GM12878 (cell line): ENCODE results near the gene FGFBP1. TPM values are rescaled to one million over a fixed set of nuclear protein-coding genes. Genes with fewer than 3 reads are reported as not detected.

Experiments
- ATAC-seq: fragments of 200-7000 bp; cut with Tn5 transposase; 3 replicates; pipeline ENCODE4 v1.9.1; 2020; ENCODE audit warnings: mild to moderate bottlenecking, moderate library complexity
- BruUV-seq: library from RNA; stranded (reverse); fragments of 400-500 nt; replicated peaks from 2 replicates; lab custom pipeline; 2021; lab: Mats Ljungman, UMichigan
- CTCF ChIA-PET: fragments of 300-600 bp; sonication (Branson Sonifier 250); formaldehyde crosslinking; extraction: SDS; loops from one replicate; lab custom pipeline; 2021; ENCODE audit warnings: inconsistent platforms; lab: Yijun Ruan, JAX
- POLR2A ChIA-PET: fragments of 350-600 bp; formaldehyde crosslinking; extraction: SDS; loops from one replicate; lab custom pipeline; 2021; ENCODE audit warnings: inconsistent platforms; lab: Charles Lee
- RAD21 ChIA-PET: fragments of 300-600 bp; sonication (Branson Sonifier 250); formaldehyde crosslinking; loops from one replicate; lab custom pipeline; 2023; ENCODE audit warnings: antibody characterized with exemption; ENCODE audit not compliant: unreplicated experiment; lab: Charles Lee
- SMC1A ChIA-PET: fragments of 300-600 bp; sonication (Branson Sonifier 250); formaldehyde crosslinking; loops from one replicate; lab custom pipeline; 2023; ENCODE audit not compliant: unreplicated experiment, uncharacterized antibody; lab: Charles Lee
- DNase-seq: peaks from one replicate; pipeline ENCODE4 v3.0.0-alpha.2; 2011; ENCODE audit warnings: low read depth, low spot score
- FAIRE-seq: peaks from 3 replicates; lab custom pipeline; 2011; peaks lifted over from hg19 to GRCh38; lab: Jason Lieb, UNC
- H2AFZ ChIP-seq: 2 replicates; pipeline ENCODE4 v1.6.0; 2011; ENCODE audit warnings: low read depth, low read length, control low read depth; ENCODE audit not compliant: control insufficient read depth
- H3K27ac ChIP-seq: 2 replicates; pipeline ENCODE4 v1.5.1; 2011; ENCODE audit warnings: control low read depth; ENCODE audit not compliant: control insufficient read depth, insufficient read depth
- H3K27me3 ChIP-seq, 2 experiments: replicated peaks in 1 of 2; 2 replicates each; pipeline versions ENCODE4 v1.6.0 to v1.6.1; 2011; ENCODE audit warnings: low read length in 1 of 2; ENCODE audit not compliant: control insufficient read depth in 2 of 2, insufficient read depth in 2 of 2
- H3K36me3 ChIP-seq, 2 experiments: 2 replicates each; pipeline ENCODE4 v1.5.1; 2011; ENCODE audit warnings: low read length in 1 of 2; ENCODE audit not compliant: control insufficient read depth in 2 of 2, insufficient read depth in 2 of 2
- H3K4me1 ChIP-seq: 2 replicates; pipeline ENCODE4 v1.6.1; 2011; ENCODE audit warnings: mild to moderate bottlenecking, low read length, moderate library complexity, mixed read lengths; ENCODE audit not compliant: control insufficient read depth, insufficient read depth
- H3K4me2 ChIP-seq: 2 replicates; pipeline ENCODE4 v1.6.0; 2011; ENCODE audit warnings: control low read depth; ENCODE audit not compliant: control insufficient read depth, insufficient read depth
- H3K4me3 ChIP-seq: fragments of 200-600 bp; sonication (generic); 2 replicates; pipeline ENCODE4 v1.5.1; 2016
- H3K79me2 ChIP-seq: 2 replicates; pipeline ENCODE4 v1.6.0; 2011; ENCODE audit warnings: low read length; ENCODE audit not compliant: control insufficient read depth, insufficient read depth
- H3K9ac ChIP-seq: 2 replicates; pipeline ENCODE4 v1.8.0; 2011; ENCODE audit warnings: low read length, control low read depth, mixed read lengths; ENCODE audit not compliant: control insufficient read depth, insufficient read depth
- H3K9me3 ChIP-seq: replicated peaks from 3 replicates; pipeline ENCODE4 v1.5.1; 2011; ENCODE audit warnings: mild to moderate bottlenecking, low read length; ENCODE audit not compliant: control insufficient read depth, insufficient read depth
- H4K20me1 ChIP-seq: 2 replicates; pipeline ENCODE4 v1.6.0; 2011; ENCODE audit not compliant: control insufficient read depth, insufficient read depth
- EGR1 ChIP-seq, 2 experiments: IDR thresholded peaks; 1 replicate in 1 of 2; 2 replicates in 1 of 2; pipeline ENCODE4 v1.6.1; 2011 to 2012; ENCODE audit warnings: low read depth in 2 of 2, low read length in 2 of 2, borderline replicate concordance in 1 of 2, mild to moderate bottlenecking in 1 of 2, moderate library complexity in 1 of 2
- IRF5 ChIP-seq: fragments of 450-650 bp; IDR thresholded peaks from 2 replicates; pipeline ENCODE4 v1.6.1; 2017; ENCODE audit warnings: borderline replicate concordance
- MLLT1 ChIP-seq: fragments of 450-650 bp; IDR thresholded peaks from 2 replicates; pipeline ENCODE4 v1.6.1; 2016; ENCODE audit warnings: mild to moderate bottlenecking
- PML ChIP-seq: IDR thresholded peaks from 2 replicates; pipeline ENCODE4 v1.6.1; 2012; ENCODE audit warnings: low read length, inconsistent platforms
- YBX1 ChIP-seq: fragments of 450-650 bp; IDR thresholded peaks from 2 replicates; pipeline ENCODE4 v1.6.1; 2016; ENCODE audit warnings: antibody characterized with exemption
- WGBS: methylation state at CpG from one replicate; pipeline ENCODE4 v1.1.6; 2016; ENCODE audit warnings: low lambda C conversion rate; ENCODE audit not compliant: insufficient replicate concordance, insufficient coverage; ENCODE audit errors: missing lambda C conversion rate; 5-methylcytosine and 5-hydroxymethylcytosine counted together
- in situ Hi-C: fragments of 300-500 bp; cut with MboI; formaldehyde crosslinking; loops from 9 replicates; pipeline ENCODE4 v1.14.3; 2018; ENCODE audit warnings: mixed read lengths
- intact Hi-C: fragments of 100-400 bp; cut with micrococcal nuclease; formaldehyde crosslinking; loops from one replicate; pipeline ENCODE4 v1.14.2; 2022; ENCODE audit not compliant: unreplicated experiment
- polyA plus RNA-seq, 11 experiments: library from polyadenylated mRNA; depleted of rRNA in 4 of 11; unstranded in 6 of 11; stranded (reverse) in 5 of 11; fragments of >200 nt; fragmentation: Nextera tagmentation in 4 of 11; fragmentation: Illumina TruSeq in 1 of 11; extraction: Ambion mirVana in 4 of 11; extraction: Trizol in 1 of 11; gene quantifications; 1 replicate in 1 of 11; 2 replicates in 10 of 11; pipeline versions ENCODE4 v1.2.1 to v1.2.3, GENCODE V29; 2011 to 2016; ENCODE audit warnings: inconsistent platforms in 2 of 11, missing spikeins in 2 of 11, low read depth in 1 of 11
- total RNA-seq, 4 experiments: library from RNA; depleted of rRNA in 3 of 4; stranded (reverse); fragments of >200 nt in 3 of 4; fragmentation: Illumina TruSeq in 1 of 4; extraction: Trizol in 1 of 4; gene quantifications; 2 replicates each; pipeline versions ENCODE4 v1.2.1 to v1.2.3, GENCODE V29; 2013 to 2021

Gene FGFBP1
- total and polyA plus RNA-seq, 10 of the 15 experiments (the other 5 are each of a cell fraction or from before 2014, with no cell fraction given): 0.09 to 0.11 (median 0.09) TPM; not detected in 7

- SMC1A ChIA-PET: no interaction called here
- Histone ChIP-seq H2AFZ (no peak overlapping the region), H3K79me2 (no peaks in the 10 kb centered on the region), H3K4me2 (no peak overlapping the region), H4K20me1 (no peaks in the 10 kb centered on the region), H3K36me3 (no peaks in the 10 kb centered on the region), H3K9ac (no peak overlapping the region), H3K4me1 (no peaks in the 10 kb centered on the region), H3K9me3 (no peaks in the 10 kb centered on the region)
- no TSS peak for BruUV-seq
- in situ Hi-C loops (no loop called here), intact Hi-C loops (no loop called here)
- ATAC-seq (no peak), DNase-seq (no peak)
- POLR2A ChIA-PET: interaction anchor here (0.6 kb wide), 1 partner anchor 863 kb away, joined by 4 read pairs; no protein-coding TSS in a partner anchor
- no peak for TF ChIP-seq YBX1
- no peak for TF ChIP-seq MLLT1
- TF ChIP-seq, all 136 proteins: peak for 0
- ChIA-PET RAD21 (no interaction called here), CTCF (no interaction called here)
- H3K27me3 ChIP-seq: peaks cover 1 to 2% of the 10 kb centered on the region in 2 experiments; a peak in 2 of 4 replicates
- no peak overlapping the region for H3K4me3 ChIP-seq
- FAIRE-seq: no peak
- H3K27ac ChIP-seq: no peak overlapping the region
- WGBS: 21% methylated on average over 4 of the region's 4 CpGs
Measured at GRCh38 chr4:15920723-15921591, 17.6 kb downstream of the FGFBP1 start.

GRCh38 chr4:15918484-15919129 is 19.9 kb downstream of the FGFBP1 start:
- TF ChIP-seq IRF5: no peak
- TF ChIP-seq PML: no peak
- no peak for TF ChIP-seq EGR1 (IDR thresholded peaks at IDR 0.05; ENCODE audit: borderline replicate concordance in 1 of 2, low read depth in 2 of 2, low read length in 2 of 2)
- H3K36me3 ChIP-seq: no peaks in the 10 kb centered on the region
- in situ Hi-C loops (no loop called here), intact Hi-C loops (no loop called here)
- FAIRE-seq (no peak), ATAC-seq (no peak), DNase-seq (no peak)
- H3K4me1 ChIP-seq: no peaks in the 10 kb centered on the region
- no peak overlapping the region for H2AFZ ChIP-seq
- H3K27me3 ChIP-seq: peaks cover 0 to 1% of the 10 kb centered on the region in 2 experiments; a peak in 2 of 4 replicates
- ChIA-PET SMC1A (no interaction called here), RAD21 (no interaction called here), POLR2A (no interaction called here), CTCF (interaction anchor here (0.6 to 1.0 kb wide), 2 partner anchors 15 to 314 kb away, joined by 3 read pairs; no protein-coding TSS in a partner anchor)
- no TSS peak for BruUV-seq
- no peaks in the 10 kb centered on the region for H3K9me3 ChIP-seq
- no peaks in the 10 kb centered on the region for H3K79me2 ChIP-seq
- no peaks in the 10 kb centered on the region for H4K20me1 ChIP-seq
- no peak overlapping the region for H3K27ac ChIP-seq
- H3K9ac ChIP-seq: no peak overlapping the region
- no peak overlapping the region for H3K4me3 ChIP-seq
- WGBS: 24% methylated on average over 4 of the region's 4 CpGs
- H3K4me2 ChIP-seq: no peak overlapping the region
